ENCODE results near the gene ADAMTS10. TPM values are rescaled to one million over a fixed set of nuclear protein-coding genes. Genes with fewer than 3 reads are reported as not detected.

The ADAMTS10 gene
- total and polyA plus RNA-seq, 4 donors, result 1.2 to 10.1 (median 3.6) TPM

DNA sequence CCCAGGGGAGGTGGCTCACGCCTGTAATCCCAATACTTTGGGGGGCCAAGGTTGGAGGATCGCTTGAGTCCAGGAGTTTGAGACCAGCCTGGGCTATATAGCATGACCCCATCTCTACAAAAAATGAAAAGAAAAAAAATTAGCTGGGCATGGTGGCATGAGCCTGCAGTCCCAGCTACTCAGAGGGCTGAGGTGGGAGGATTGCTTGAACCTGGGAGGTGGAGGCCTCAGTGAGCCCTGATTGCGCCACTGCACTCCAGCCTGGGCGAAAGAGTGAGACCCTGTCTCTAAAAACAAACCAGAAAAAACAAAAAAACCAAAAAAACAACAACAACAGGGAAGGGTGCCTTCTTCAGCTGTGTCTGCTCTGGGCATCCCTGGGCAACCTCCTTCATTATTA lies 32.8 kb downstream of the ADAMTS10 start:
- DNase-seq (ENCODE audit: low spot score), result no peak
- Histone ChIP-seq H3K4me3 (ENCODE audit: low read depth in 1 of 3, low read length in 3 of 3) (no peak overlapping the region), H3K9me3 (ENCODE audit: control insufficient read depth in 4 of 4, low read length in 3 of 4) (no peaks in the 10 kb centered on the region), H3K9ac (ENCODE audit: low read depth in 1 of 2, low read length in 2 of 2) (no peak overlapping the region), H3K4me1 (ENCODE audit: control insufficient read depth in 4 of 4, insufficient read depth in 4 of 4, low read length in 3 of 4) (peaks cover 0 to 6% (median 2%) of the 10 kb centered on the region in 4 donors), H3K36me3 (ENCODE audit: control insufficient read depth in 4 of 4, insufficient read depth in 3 of 4, low read depth in 1 of 4, low read length in 3 of 4) (no peaks in the 10 kb centered on the region), H3K27me3 (ENCODE audit: control insufficient read depth in 4 of 4, insufficient read depth in 4 of 4, low read length in 3 of 4) (no peaks in the 10 kb centered on the region), H3K27ac (ENCODE audit: low read depth in 1 of 2, low read length in 2 of 2) (no peak overlapping the region)
- TF ChIP-seq JUND (IDR thresholded peaks at IDR 0.05), result no peak
- TF ChIP-seq, protein P1, sequence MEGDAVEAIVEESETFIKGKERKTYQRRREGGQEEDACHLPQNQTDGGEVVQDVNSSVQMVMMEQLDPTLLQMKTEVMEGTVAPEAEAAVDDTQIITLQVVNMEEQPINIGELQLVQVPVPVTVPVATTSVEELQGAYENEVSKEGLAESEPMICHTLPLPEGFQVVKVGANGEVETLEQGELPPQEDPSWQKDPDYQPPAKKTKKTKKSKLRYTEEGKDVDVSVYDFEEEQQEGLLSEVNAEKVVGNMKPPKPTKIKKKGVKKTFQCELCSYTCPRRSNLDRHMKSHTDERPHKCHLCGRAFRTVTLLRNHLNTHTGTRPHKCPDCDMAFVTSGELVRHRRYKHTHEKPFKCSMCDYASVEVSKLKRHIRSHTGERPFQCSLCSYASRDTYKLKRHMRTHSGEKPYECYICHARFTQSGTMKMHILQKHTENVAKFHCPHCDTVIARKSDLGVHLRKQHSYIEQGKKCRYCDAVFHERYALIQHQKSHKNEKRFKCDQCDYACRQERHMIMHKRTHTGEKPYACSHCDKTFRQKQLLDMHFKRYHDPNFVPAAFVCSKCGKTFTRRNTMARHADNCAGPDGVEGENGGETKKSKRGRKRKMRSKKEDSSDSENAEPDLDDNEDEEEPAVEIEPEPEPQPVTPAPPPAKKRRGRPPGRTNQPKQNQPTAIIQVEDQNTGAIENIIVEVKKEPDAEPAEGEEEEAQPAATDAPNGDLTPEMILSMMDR (IDR thresholded peaks at IDR 0.05; ENCODE audit: low read depth, low read length, missing input control), result no peak
- no peak for TF ChIP-seq FOXA1 (IDR thresholded peaks at IDR 0.05)
- no peak for TF ChIP-seq EGR1 (IDR thresholded peaks at IDR 0.05; ENCODE audit: low read depth in 2 of 2)
- TF ChIP-seq, protein P2, sequence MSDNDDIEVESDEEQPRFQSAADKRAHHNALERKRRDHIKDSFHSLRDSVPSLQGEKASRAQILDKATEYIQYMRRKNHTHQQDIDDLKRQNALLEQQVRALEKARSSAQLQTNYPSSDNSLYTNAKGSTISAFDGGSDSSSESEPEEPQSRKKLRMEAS (IDR thresholded peaks at IDR 0.05), result no peak
- TF ChIP-seq, protein P3, sequence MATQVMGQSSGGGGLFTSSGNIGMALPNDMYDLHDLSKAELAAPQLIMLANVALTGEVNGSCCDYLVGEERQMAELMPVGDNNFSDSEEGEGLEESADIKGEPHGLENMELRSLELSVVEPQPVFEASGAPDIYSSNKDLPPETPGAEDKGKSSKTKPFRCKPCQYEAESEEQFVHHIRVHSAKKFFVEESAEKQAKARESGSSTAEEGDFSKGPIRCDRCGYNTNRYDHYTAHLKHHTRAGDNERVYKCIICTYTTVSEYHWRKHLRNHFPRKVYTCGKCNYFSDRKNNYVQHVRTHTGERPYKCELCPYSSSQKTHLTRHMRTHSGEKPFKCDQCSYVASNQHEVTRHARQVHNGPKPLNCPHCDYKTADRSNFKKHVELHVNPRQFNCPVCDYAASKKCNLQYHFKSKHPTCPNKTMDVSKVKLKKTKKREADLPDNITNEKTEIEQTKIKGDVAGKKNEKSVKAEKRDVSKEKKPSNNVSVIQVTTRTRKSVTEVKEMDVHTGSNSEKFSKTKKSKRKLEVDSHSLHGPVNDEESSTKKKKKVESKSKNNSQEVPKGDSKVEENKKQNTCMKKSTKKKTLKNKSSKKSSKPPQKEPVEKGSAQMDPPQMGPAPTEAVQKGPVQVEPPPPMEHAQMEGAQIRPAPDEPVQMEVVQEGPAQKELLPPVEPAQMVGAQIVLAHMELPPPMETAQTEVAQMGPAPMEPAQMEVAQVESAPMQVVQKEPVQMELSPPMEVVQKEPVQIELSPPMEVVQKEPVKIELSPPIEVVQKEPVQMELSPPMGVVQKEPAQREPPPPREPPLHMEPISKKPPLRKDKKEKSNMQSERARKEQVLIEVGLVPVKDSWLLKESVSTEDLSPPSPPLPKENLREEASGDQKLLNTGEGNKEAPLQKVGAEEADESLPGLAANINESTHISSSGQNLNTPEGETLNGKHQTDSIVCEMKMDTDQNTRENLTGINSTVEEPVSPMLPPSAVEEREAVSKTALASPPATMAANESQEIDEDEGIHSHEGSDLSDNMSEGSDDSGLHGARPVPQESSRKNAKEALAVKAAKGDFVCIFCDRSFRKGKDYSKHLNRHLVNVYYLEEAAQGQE (IDR thresholded peaks at IDR 0.05), result no peak
- TF ChIP-seq FOXA2 (IDR thresholded peaks at IDR 0.05), result no peak
- TF ChIP-seq RXRA (IDR thresholded peaks at IDR 0.05), result no peak
- no peak for TF ChIP-seq TAF1 (conservative IDR thresholded peaks at IDR 0.05)
- TF ChIP-seq, protein P4, sequence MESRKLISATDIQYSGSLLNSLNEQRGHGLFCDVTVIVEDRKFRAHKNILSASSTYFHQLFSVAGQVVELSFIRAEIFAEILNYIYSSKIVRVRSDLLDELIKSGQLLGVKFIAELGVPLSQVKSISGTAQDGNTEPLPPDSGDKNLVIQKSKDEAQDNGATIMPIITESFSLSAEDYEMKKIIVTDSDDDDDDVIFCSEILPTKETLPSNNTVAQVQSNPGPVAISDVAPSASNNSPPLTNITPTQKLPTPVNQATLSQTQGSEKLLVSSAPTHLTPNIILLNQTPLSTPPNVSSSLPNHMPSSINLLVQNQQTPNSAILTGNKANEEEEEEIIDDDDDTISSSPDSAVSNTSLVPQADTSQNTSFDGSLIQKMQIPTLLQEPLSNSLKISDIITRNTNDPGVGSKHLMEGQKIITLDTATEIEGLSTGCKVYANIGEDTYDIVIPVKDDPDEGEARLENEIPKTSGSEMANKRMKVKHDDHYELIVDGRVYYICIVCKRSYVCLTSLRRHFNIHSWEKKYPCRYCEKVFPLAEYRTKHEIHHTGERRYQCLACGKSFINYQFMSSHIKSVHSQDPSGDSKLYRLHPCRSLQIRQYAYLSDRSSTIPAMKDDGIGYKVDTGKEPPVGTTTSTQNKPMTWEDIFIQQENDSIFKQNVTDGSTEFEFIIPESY (IDR thresholded peaks at IDR 0.05), result no peak
- no peak for TF ChIP-seq YY1 (IDR thresholded peaks at IDR 0.05)
- TF ChIP-seq RAD21 (IDR thresholded peaks at IDR 0.05), result no peak
- TF ChIP-seq, protein P5, sequence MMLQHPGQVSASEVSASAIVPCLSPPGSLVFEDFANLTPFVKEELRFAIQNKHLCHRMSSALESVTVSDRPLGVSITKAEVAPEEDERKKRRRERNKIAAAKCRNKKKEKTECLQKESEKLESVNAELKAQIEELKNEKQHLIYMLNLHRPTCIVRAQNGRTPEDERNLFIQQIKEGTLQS (IDR thresholded peaks at IDR 0.05), result no peak
- no peak for TF ChIP-seq HNF4G (IDR thresholded peaks at IDR 0.05)
- TF ChIP-seq HNF4A (conservative IDR thresholded peaks at IDR 0.05), result no peak
- no peak for TF ChIP-seq NR2F2 (IDR thresholded peaks at IDR 0.05)
- TF ChIP-seq GABPA (IDR thresholded peaks at IDR 0.05 in 1 of 2, conservative IDR thresholded peaks at IDR 0.05 in 1 of 2), result no peak
- TF ChIP-seq SP1 (IDR thresholded peaks at IDR 0.05), result no peak
- WGBS, result 65% methylated on average over 4 of the region's 4 CpGs

All from liver (tissue), 9 donors.